Smooth muscle cell (in vitro differentiated cells): ENCODE data around the gene ASAP2. TPM values are rescaled to one million over a fixed set of nuclear protein-coding genes. Genes with fewer than 3 reads are reported as not detected.

Source experiments
- DNase-seq: peaks from one replicate; lab custom pipeline; 2025; ENCODE audit not compliant: unreplicated experiment; lab: John Stamatoyannopoulos, UW
- H2AFZ ChIP-seq: fragments of 200-600 bp; sonication (generic); 2 replicates; pipeline ENCODE4 v1.6.0; 2016; ENCODE audit warnings: antibody characterized with exemption, low read depth, mild to moderate bottlenecking
- H3F3A ChIP-seq: fragments of 200-600 bp; sonication (generic); 2 replicates; pipeline ENCODE4 v1.6.0; 2017; ENCODE audit warnings: antibody characterized with exemption, low read depth
- H3K27ac ChIP-seq: fragments of 200-600 bp; sonication (generic); 2 replicates; pipeline ENCODE4 v1.5.1; 2016; ENCODE audit warnings: low read depth, mild to moderate bottlenecking
- H3K27me3 ChIP-seq: fragments of 200-600 bp; sonication (generic); 2 replicates; pipeline ENCODE4 v1.6.1; 2016; ENCODE audit warnings: low read depth, mild to moderate bottlenecking
- H3K36me3 ChIP-seq: fragments of 200-600 bp; sonication (generic); 2 replicates; pipeline ENCODE4 v1.5.1; 2016; ENCODE audit warnings: low read depth
- H3K4me1 ChIP-seq: fragments of 200-600 bp; sonication (generic); 2 replicates; pipeline ENCODE4 v1.5.1; 2016; ENCODE audit warnings: low read depth
- H3K4me2 ChIP-seq: fragments of 200-600 bp; sonication (generic); 2 replicates; pipeline ENCODE4 v1.6.0; 2016; ENCODE audit warnings: mild to moderate bottlenecking
- H3K4me3 ChIP-seq: fragments of 200-600 bp; sonication (generic); 2 replicates; pipeline ENCODE4 v1.5.1; 2016; ENCODE audit warnings: mild to moderate bottlenecking
- H3K79me2 ChIP-seq: fragments of 200-600 bp; sonication (generic); 2 replicates; pipeline ENCODE4 v1.6.0; 2016; ENCODE audit warnings: low read depth, mild to moderate bottlenecking
- H3K9ac ChIP-seq: fragments of 200-600 bp; sonication (generic); 2 replicates; pipeline ENCODE4 v1.6.0; 2016; ENCODE audit warnings: low read depth
- H3K9me3 ChIP-seq: fragments of 200-600 bp; sonication (generic); replicated peaks from 2 replicates; pipeline ENCODE4 v1.5.1; 2016; ENCODE audit warnings: low read depth
- H4K20me1 ChIP-seq: fragments of 200-600 bp; sonication (generic); 2 replicates; pipeline ENCODE4 v1.6.0; 2016; ENCODE audit warnings: low read depth
- CTCF ChIP-seq: fragments of 200-600 bp; sonication (generic); IDR thresholded peaks from 2 replicates; pipeline ENCODE4 v1.5.1; 2017; ENCODE audit warnings: borderline replicate concordance, mild to moderate bottlenecking, antibody characterized with exemption; ENCODE audit not compliant: insufficient read depth, poor library complexity, severe bottlenecking
- WGBS: methylation state at CpG from one replicate; pipeline ENCODE4 v1.1.7; 2016; ENCODE audit warnings: low lambda C conversion rate; 5-methylcytosine and 5-hydroxymethylcytosine counted together
- polyA plus RNA-seq: library from polyadenylated mRNA; unstranded; fragments of >200 nt; fragmentation: Nextera tagmentation; extraction: Ambion mirVana; gene quantifications from 2 replicates; pipeline ENCODE4 v1.2.1, GENCODE V29; 2016
- total RNA-seq: library from RNA; depleted of rRNA; stranded (reverse); fragments of >200 nt; gene quantifications from 2 replicates; pipeline ENCODE4 v1.2.3, GENCODE V29; 2014

Gene ASAP2
- total and polyA plus RNA-seq, 2 experiments from 2014 or later: 8.8 to 23.1 TPM

GRCh38 chr2:9225806-9226205, 19.2 kb downstream of the ASAP2 start:
- Histone ChIP-seq H3K4me3 (no peak overlapping the region), H2AFZ (no peak overlapping the region), H3K27me3 (no peaks in the 10 kb centered on the region), H4K20me1 (peaks cover 26% of the 10 kb centered on the region), H3K9ac (no peak overlapping the region), H3K4me1 (peaks cover 4% of the 10 kb centered on the region), H3F3A (no peaks in the 10 kb centered on the region), H3K4me2 (no peak overlapping the region), H3K36me3 (no peaks in the 10 kb centered on the region), H3K27ac (no peak overlapping the region), H3K79me2 (peaks cover 74% of the 10 kb centered on the region), H3K9me3 (no peaks in the 10 kb centered on the region)
- no peak for TF ChIP-seq CTCF
- 92% methylated on average over 10 of the region's 10 CpGs for WGBS
- DNase-seq: no peak

GRCh38 chr2:9226458-9227380, 20.1 kb downstream of the ASAP2 start:
- no peak for TF ChIP-seq CTCF
- Histone ChIP-seq H3K79me2 (peaks cover 74% of the 10 kb centered on the region), H3K36me3 (no peaks in the 10 kb centered on the region), H3K9ac (no peak overlapping the region), H3K4me3 (no peak overlapping the region), H3K9me3 (no peaks in the 10 kb centered on the region), H3K4me1 (peaks cover 4% of the 10 kb centered on the region), H3K27ac (no peak overlapping the region), H3K4me2 (no peak overlapping the region), H4K20me1 (peaks cover 31% of the 10 kb centered on the region), H3F3A (no peaks in the 10 kb centered on the region), H2AFZ (no peak overlapping the region), H3K27me3 (no peaks in the 10 kb centered on the region)
- WGBS: 74% methylated on average over 15 of the region's 15 CpGs
- DNase-seq: no peak

- Histone ChIP-seq H2AFZ (no peak overlapping the region), H3F3A (peaks cover 6% of the 10 kb centered on the region), H3K27ac (peak overlapping the region; percentile 50), H3K27me3 (no peaks in the 10 kb centered on the region), H3K79me2 (peaks cover 69% of the 10 kb centered on the region), H3K9ac (no peak overlapping the region), H3K36me3 (no peaks in the 10 kb centered on the region), H3K4me3 (no peak overlapping the region), H3K9me3 (no peaks in the 10 kb centered on the region), H3K4me2 (no peak overlapping the region), H3K4me1 (peaks cover 18% of the 10 kb centered on the region), H4K20me1 (peaks cover 24% of the 10 kb centered on the region)
- TF ChIP-seq CTCF: no peak
- 94% methylated on average over 4 of the region's 4 CpGs for WGBS
- DNase-seq: no peak
Measured at GRCh38 chr2:9228088-9228751, 21.6 kb downstream of the ASAP2 start.
